GM15510 (cell line): ENCODE data around the gene TAS1R1.

Experiments used
- POLR2A ChIP-seq: IDR thresholded peaks from 3 replicates; pipeline ENCODE4 v1.6.1; 2011; ENCODE audit warnings: borderline replicate concordance; ENCODE audit not compliant: insufficient read length; ENCODE audit errors: extremely low read depth

The TAS1R1 gene

GRCh38 chr1:6621429-6622391 lies 66.6 kb downstream of the TAS1R1 start:
- no peak for TF ChIP-seq POLR2A

- TF ChIP-seq POLR2A = no peak
These were observed 67.5 kb downstream of the TAS1R1 start for GRCh38 chr1:6622396-6623152.

DNA sequence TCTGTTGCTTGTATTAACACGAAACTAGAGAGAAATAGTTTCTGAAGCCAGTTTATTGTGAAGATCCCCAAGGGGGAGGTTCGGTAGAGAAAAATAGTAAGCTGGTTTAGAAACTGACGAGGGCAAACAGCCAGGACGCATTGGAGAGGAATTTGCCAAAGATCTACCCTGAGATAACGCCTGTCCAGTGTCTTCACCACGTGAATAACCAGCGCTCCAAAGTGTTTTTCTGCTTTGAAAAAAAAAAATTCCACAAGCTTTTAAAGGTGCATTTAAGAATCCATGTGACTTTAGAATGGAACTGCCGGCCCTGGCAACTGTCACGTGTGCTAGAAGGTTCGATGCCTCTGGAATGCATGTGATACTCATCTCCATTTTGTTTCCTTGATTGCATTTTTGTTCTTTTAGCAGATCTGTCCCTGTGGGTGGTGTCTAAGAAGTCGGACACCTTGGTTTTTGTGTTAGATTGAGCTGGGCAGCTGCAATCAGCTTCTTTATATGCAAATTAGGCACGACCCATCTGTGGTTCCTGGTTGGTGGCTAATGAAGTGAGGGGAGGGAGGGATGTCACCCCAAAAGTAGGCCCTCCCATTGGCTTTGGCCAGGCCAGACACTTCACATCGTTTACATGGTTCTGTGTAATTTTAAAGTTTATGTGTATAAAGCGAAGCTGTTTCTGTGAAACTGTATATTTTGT lies 68.3 kb downstream of the TAS1R1 start:
- no peak for TF ChIP-seq POLR2A

- peak; percentile 49 for TF ChIP-seq POLR2A
These were observed 69.8 kb downstream of the TAS1R1 start, which contains the start of gene THAP3 for GRCh38 chr1:6624710-6625583. TSS of gene THAP3 (plus strand) at chr1:6624868. CDS start at chr1:6625219, 351 bp downstream.

DNA sequence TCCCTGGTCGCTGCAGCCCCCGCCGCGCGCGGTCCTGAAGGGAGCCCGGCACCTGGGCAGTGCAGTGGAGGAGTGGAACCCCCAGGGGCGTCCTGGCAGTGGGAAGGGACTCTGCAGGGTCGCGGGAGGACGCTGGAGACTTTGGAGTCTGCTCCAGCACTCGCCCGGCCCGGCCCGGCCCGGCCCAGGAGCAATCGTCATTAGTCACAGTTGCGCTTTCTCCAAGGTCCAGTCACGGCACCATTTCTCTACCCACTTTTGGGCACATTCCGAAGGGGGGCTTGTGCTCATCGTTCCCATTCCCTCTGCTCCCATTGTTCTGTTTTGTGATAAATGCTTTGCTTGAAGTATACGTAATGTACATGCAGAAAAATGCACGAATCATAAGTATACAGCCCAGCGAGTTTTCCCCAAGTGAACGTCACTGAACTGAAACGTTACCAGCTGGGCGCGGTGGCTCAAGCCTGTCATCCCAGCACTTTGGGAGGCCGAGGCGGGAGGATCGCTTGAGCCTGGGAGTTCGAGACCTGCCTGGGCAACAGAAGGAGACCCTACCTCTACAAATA lies 70.6 kb downstream of the TAS1R1 start:
- no peak for TF ChIP-seq POLR2A

- TF ChIP-seq POLR2A = no peak
These were observed 71.9 kb downstream of the TAS1R1 start for GRCh38 chr1:6627031-6627430.

DNA sequence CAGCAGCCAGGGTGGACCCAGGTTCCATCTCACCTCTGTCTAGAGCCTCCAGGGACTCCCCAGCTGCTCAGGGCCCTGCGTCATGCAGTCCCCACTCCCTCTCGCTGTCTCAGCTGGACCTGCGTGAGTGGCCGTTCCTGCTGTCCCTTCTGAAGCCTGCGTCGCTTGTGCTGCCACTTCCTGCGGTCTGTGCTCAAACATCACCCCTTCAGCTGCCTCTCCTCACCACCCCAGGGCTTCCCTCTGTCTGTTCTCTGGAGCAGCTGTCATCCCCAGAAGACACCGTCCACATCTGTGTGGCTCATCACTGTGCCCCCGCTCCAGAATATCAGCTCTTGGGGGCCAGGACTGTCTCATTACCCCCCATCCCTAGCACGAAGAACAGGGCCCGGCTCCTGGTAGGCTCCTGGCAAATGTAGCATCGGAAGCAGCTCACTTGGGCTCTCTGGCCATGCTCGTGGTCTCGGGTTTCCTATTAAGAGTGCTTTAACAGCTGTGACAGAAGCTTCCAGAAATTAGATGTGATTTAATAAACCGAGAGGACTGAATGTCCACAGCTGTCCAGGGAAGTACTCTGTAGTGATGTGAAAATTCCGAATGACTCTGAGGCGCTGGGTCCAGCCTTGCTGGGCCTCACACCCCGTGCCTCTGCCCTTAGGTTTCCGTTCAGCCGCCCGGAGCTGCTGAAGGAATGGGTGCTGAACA lies 72.9 kb downstream of the TAS1R1 start:
- TF ChIP-seq POLR2A = no peak

DNA sequence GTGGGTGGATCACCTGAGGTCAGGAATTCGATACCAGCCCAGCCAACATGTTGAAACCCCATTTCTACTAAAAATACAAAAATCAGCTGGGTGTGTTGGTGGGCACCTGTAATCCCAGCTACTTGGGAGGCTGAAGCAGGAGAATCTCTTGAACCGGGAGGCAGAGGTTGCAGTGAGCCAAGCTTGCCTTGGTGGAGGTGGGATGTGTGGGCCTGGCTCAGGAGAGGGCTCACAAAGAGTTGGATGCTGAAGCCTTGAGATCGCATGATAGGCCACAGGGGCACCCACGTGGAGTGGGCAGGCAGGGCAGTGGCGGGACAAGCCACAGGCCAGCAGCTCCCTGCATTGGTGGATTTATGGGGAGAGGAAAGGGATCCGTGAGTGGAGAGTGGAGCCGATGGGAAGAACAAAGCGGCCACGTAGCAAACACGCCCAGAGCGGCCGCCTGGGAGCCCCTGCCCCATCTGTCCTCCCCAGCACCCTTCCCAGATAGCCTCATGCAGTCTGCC lies 73.9 kb downstream of the TAS1R1 start:
- TF ChIP-seq POLR2A = no peak
